Measurements from ENCODE around the gene NET1.
A peak's percentile ranks its signal among the peaks of the same experiment; 100 is the strongest.

Gene NET1

DNA sequence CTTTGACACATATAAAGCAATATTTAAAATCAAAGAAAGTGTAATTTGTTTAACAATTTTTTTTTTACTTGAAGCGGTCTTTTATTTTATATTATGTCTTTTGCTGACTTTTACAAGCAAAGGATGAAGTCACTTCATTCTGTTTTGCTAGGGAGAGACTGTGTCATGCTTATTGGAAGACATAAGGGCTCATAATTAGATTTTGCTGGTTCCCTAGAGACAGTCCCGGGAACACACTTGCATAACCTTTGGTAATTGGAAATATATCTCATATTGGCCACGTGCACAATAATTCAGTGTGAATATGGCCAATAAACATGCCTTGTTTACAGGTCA lies 448 bp upstream of the NET1 start:
- Histone ChIP-seq H3K27me3 (replicated peaks in 2 of 5; ENCODE audit: control insufficient read depth in 4 of 5, insufficient read depth in 5 of 5, low read length in 4 of 5) (no peaks in the 10 kb centered on the region), H3K27ac (ENCODE audit: insufficient read depth in 1 of 2, low read depth in 1 of 2, low read length in 2 of 2, poor library complexity in 1 of 2, severe bottlenecking in 2 of 2) (peak overlapping the region in 1 of 2 experiments; percentile 64)
- CTCF ChIA-PET = interaction anchor here (0.6 to 1.1 kb wide), 3 partner anchors 21 to 562 kb away, joined by 3 read pairs; no protein-coding TSS in a partner anchor

DNA sequence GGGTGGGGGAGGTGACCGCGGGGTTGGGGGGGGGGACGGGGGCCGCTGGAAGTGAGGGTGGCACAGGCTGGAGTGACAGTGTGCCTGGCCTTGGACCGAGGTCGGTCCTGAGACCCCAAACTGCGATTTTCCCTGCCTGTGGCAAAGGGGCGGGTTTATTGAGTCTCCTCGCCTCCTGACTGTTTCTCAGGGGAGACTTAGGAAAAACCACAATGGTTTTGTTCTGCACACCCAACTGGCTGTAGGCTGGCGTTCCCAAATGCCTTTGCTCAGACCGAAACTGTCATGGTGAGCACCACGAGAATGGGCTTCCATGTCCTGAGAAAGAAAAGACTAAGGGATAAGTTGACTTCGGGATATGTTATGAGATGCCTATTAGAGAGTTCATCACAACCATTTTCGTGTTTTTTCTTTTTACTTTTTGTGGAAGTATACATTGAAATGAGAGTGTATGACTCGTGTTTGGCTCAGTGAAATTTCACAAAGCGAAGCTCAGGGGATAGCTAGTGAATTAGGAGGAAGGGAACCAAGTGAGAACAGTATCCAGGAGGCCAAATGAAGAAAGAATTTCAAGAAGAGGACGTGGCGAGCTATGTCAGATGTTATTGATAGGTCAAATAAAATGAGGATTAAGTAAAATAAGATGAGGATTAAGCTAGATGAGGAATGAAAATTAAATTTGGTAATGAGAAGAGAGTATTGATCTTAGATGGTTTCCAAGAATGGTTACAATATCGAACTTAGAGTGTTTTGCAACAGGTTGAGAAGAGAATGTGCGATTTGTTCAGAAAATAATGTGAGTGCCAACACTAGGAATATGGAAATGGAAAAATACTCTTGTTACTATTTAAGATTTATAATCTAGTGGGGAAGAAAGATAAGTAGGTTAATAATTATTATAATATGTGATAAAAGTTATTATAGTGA lies 918 bp downstream of the NET1 start:
- Histone ChIP-seq H3K27ac (ENCODE audit: insufficient read depth in 1 of 2, low read depth in 1 of 2, low read length in 2 of 2, poor library complexity in 1 of 2, severe bottlenecking in 2 of 2) (no peak overlapping the region), H3K4me3 (ENCODE audit: control insufficient read depth in 1 of 7, extremely low read depth in 1 of 7, insufficient read depth in 4 of 7, low read depth in 2 of 7, low read length in 6 of 7) (peak overlapping the region; percentile 48 to 93 (median 79)), H3K9me3 (ENCODE audit: control extremely low read depth in 1 of 5, control insufficient read depth in 4 of 5, insufficient read depth in 2 of 5, low read depth in 1 of 5, low read length in 4 of 5) (peaks cover 0 to 4% (median 0%) of the 10 kb centered on the region in 5 experiments), H3K36me3 (ENCODE audit: control insufficient read depth in 4 of 4, insufficient read depth in 4 of 4, low read length in 3 of 4) (peaks cover 0 to 4% (median 0%) of the 10 kb centered on the region in 4 experiments), H3K4me1 (ENCODE audit: control extremely low read depth in 1 of 4, control insufficient read depth in 4 of 4, insufficient read depth in 4 of 4, low read length in 3 of 4) (peaks cover 0 to 13% (median 9%) of the 10 kb centered on the region in 4 experiments), H3K27me3 (replicated peaks in 2 of 5; ENCODE audit: control insufficient read depth in 4 of 5, insufficient read depth in 5 of 5, low read length in 4 of 5) (no peaks in the 10 kb centered on the region)
- POLR2A ChIA-PET = no interaction called here
- CTCF ChIA-PET = interaction anchor here (0.8 to 1.5 kb wide), 4 partner anchors 12 to 210 kb away, joined by 3 to 7 read pairs (median 4); no protein-coding TSS in a partner anchor
- WGBS (ENCODE audit: insufficient coverage) = 24% methylated on average over 15 of the region's 20 CpGs
- DNase-seq = peak in 2 of 3 donors; percentile 10 to 22

More for the DNA sequence above, 448 bp upstream of the NET1 start:
- H3K4me3 ChIP-seq (ENCODE audit: control insufficient read depth in 1 of 7, extremely low read depth in 1 of 7, insufficient read depth in 4 of 7, low read depth in 2 of 7, low read length in 6 of 7) = peak overlapping the region in 6 of 7 experiments; percentile 71 to 93 (median 85)
- WGBS (ENCODE audit: insufficient coverage) = 43% methylated on average over 2 of the region's 3 CpGs
- H3K36me3 ChIP-seq (ENCODE audit: control insufficient read depth in 4 of 4, insufficient read depth in 4 of 4, low read length in 3 of 4) = peaks cover 0 to 2% (median 0%) of the 10 kb centered on the region in 4 experiments
- peaks cover 0 to 13% (median 9%) of the 10 kb centered on the region in 4 experiments for H3K4me1 ChIP-seq (ENCODE audit: control extremely low read depth in 1 of 4, control insufficient read depth in 4 of 4, insufficient read depth in 4 of 4, low read length in 3 of 4)
- H3K9me3 ChIP-seq (ENCODE audit: control extremely low read depth in 1 of 5, control insufficient read depth in 4 of 5, insufficient read depth in 2 of 5, low read depth in 1 of 5, low read length in 4 of 5) = no peaks in the 10 kb centered on the region
- POLR2A ChIA-PET = interaction anchor here (0.6 kb wide), 1 partner anchor 35 kb away, joined by 4 read pairs; no protein-coding TSS in a partner anchor
- DNase-seq = peak in 1 of 3 donors; percentile 16

DNA sequence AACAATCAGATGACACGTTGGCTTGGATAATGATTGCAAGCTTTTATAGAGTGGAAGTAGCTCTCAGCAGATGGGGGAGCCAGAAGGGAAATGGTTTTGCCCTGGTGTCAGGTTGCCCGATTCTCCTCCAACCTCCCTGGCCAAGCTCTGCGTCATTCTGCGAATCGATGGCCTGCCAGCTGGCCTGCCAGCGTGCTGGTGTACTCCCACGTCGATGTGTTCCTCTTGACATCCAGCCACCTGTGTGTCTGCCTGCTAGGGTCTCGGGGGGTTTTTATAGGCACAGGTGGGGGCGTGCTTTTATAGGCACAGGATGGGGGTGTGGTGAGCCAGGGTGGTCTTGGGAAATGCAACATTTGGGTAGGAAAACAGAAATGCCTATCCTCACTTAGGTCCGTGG lies 4.6 kb downstream of the NET1 start:
- WGBS (ENCODE audit: insufficient coverage) = 94% methylated on average over 8 of the region's 11 CpGs
- Histone ChIP-seq H3K27ac (ENCODE audit: insufficient read depth in 1 of 2, low read depth in 1 of 2, low read length in 2 of 2, poor library complexity in 1 of 2, severe bottlenecking in 2 of 2) (no peak overlapping the region), H3K4me1 (ENCODE audit: control extremely low read depth in 1 of 4, control insufficient read depth in 4 of 4, insufficient read depth in 4 of 4, low read length in 3 of 4) (peaks cover 0 to 12% (median 7%) of the 10 kb centered on the region in 4 experiments), H3K36me3 (ENCODE audit: control insufficient read depth in 4 of 4, insufficient read depth in 4 of 4, low read length in 3 of 4) (peaks cover 0 to 4% (median 0%) of the 10 kb centered on the region in 4 experiments), H3K27me3 (replicated peaks in 2 of 5; ENCODE audit: control insufficient read depth in 4 of 5, insufficient read depth in 5 of 5, low read length in 4 of 5) (no peaks in the 10 kb centered on the region), H3K9me3 (ENCODE audit: control extremely low read depth in 1 of 5, control insufficient read depth in 4 of 5, insufficient read depth in 2 of 5, low read depth in 1 of 5, low read length in 4 of 5) (peaks cover 0 to 13% (median 3%) of the 10 kb centered on the region in 5 experiments), H3K4me3 (ENCODE audit: control insufficient read depth in 1 of 7, extremely low read depth in 1 of 7, insufficient read depth in 4 of 7, low read depth in 2 of 7, low read length in 6 of 7) (no peak overlapping the region)
- no peak for DNase-seq
- CTCF ChIA-PET = interaction anchor here (0.7 to 2.0 kb wide), 2 partner anchors 18 to 25 kb away, joined by 3 to 4 read pairs; no protein-coding TSS in a partner anchor
- POLR2A ChIA-PET = no interaction called here

DNA sequence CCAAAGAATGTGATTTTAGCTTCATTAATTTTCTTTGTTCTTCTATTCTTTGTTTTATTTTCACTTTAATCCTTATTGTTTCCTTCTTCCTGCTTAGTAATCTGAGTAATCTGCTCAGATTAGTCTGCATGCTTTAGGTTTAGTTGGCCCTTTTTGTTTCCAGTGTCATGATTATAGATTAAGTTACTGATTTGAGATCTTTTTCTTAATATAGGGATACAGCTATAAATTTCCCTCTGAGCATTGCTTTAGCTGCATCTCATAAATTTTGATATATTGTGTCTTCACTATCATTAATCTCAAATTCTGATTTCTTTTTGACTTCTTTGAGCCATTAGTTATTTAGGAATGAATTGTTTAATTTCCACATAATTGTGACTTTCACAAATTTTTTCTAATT lies 6.2 kb downstream of the NET1 start:
- peaks cover 0 to 4% (median 0%) of the 10 kb centered on the region in 4 experiments for H3K36me3 ChIP-seq (ENCODE audit: control insufficient read depth in 4 of 4, insufficient read depth in 4 of 4, low read length in 3 of 4)
- no peak for DNase-seq
- no peak overlapping the region for H3K27ac ChIP-seq (ENCODE audit: insufficient read depth in 1 of 2, low read depth in 1 of 2, low read length in 2 of 2, poor library complexity in 1 of 2, severe bottlenecking in 2 of 2)
- H3K4me3 ChIP-seq (ENCODE audit: control insufficient read depth in 1 of 7, extremely low read depth in 1 of 7, insufficient read depth in 4 of 7, low read depth in 2 of 7, low read length in 6 of 7) = no peak overlapping the region
- ChIA-PET POLR2A (no interaction called here), CTCF (interaction anchor here (1.3 to 2.0 kb wide), 2 partner anchors 15 to 24 kb away, joined by 3 to 4 read pairs; no protein-coding TSS in a partner anchor)
- peaks cover 0 to 13% (median 3%) of the 10 kb centered on the region in 5 experiments for H3K9me3 ChIP-seq (ENCODE audit: control extremely low read depth in 1 of 5, control insufficient read depth in 4 of 5, insufficient read depth in 2 of 5, low read depth in 1 of 5, low read length in 4 of 5)
- H3K27me3 ChIP-seq (replicated peaks in 2 of 5; ENCODE audit: control insufficient read depth in 4 of 5, insufficient read depth in 5 of 5, low read length in 4 of 5) = no peaks in the 10 kb centered on the region
- peaks cover 0 to 5% (median 2%) of the 10 kb centered on the region in 4 experiments for H3K4me1 ChIP-seq (ENCODE audit: control extremely low read depth in 1 of 4, control insufficient read depth in 4 of 4, insufficient read depth in 4 of 4, low read length in 3 of 4)

DNA sequence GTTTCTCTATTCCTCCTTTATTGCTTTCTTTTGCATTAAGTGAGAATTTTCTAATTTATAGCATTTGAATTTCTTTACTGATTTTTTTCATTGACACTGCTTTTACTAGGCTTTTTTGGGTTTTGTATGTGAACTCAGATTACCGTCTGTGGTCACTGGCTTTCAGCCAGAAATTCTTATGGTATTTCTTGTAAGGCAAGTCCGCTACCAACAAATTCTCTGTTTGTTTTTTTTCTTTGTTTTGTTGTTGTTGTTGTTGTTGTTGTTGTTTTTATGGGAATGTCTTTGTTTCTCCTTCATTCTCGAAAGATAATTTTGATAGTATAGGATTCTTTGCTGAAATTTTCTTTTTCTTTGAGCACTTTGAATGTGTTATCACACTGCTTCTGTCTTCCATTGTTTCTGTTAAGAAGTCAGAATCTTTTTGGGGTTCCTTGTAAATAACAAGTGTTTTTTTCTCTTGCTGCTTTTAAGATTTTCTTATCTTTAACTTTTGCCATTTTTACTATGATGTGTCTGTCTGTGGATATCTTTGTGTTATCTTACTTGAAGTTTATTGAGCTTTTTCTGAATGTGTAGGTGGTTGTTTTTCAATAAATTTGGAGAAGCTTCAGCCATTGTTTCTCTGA lies 7.2 kb downstream of the NET1 start:
- H3K4me3 ChIP-seq (ENCODE audit: control insufficient read depth in 1 of 7, extremely low read depth in 1 of 7, insufficient read depth in 4 of 7, low read depth in 2 of 7, low read length in 6 of 7) = no peak overlapping the region
- WGBS (ENCODE audit: insufficient coverage) = no CpG with 5 or more reads among the region's 3 CpGs
- peaks cover 0 to 7% (median 0%) of the 10 kb centered on the region in 4 experiments for H3K4me1 ChIP-seq (ENCODE audit: control extremely low read depth in 1 of 4, control insufficient read depth in 4 of 4, insufficient read depth in 4 of 4, low read length in 3 of 4)
- peaks cover 0 to 13% (median 3%) of the 10 kb centered on the region in 5 experiments for H3K9me3 ChIP-seq (ENCODE audit: control extremely low read depth in 1 of 5, control insufficient read depth in 4 of 5, insufficient read depth in 2 of 5, low read depth in 1 of 5, low read length in 4 of 5)
- peaks cover 0 to 4% (median 0%) of the 10 kb centered on the region in 4 experiments for H3K36me3 ChIP-seq (ENCODE audit: control insufficient read depth in 4 of 4, insufficient read depth in 4 of 4, low read length in 3 of 4)
- H3K27ac ChIP-seq (ENCODE audit: insufficient read depth in 1 of 2, low read depth in 1 of 2, low read length in 2 of 2, poor library complexity in 1 of 2, severe bottlenecking in 2 of 2) = no peak overlapping the region
- H3K27me3 ChIP-seq (replicated peaks in 2 of 5; ENCODE audit: control insufficient read depth in 4 of 5, insufficient read depth in 5 of 5, low read length in 4 of 5) = no peaks in the 10 kb centered on the region
- POLR2A ChIA-PET = no interaction called here
- CTCF ChIA-PET = interaction anchor here (1.5 kb wide), 1 partner anchor 13 kb away, joined by 3 read pairs; no protein-coding TSS in a partner anchor
- DNase-seq = peak; percentile 36 to 86 (median 66)

DNA sequence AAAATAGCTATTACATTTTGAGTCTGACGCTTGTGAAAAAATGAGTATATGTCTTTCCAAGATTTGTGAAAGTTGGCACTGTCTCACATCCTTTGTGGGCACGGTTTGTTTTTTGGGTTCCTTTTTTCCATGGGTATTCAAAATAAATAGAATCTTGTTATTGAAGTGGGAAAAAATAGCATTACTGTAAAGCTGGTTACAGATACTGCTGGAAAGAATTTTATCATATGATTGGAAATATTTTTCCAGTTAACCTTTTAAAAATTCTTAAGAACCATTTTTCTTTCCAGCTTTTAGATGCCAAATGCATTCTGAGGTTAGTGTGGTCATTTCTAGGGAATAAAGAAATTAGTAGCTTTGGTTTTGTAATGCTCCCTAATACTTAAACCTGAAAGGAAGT lies 11.4 kb downstream of the NET1 start:
- WGBS (ENCODE audit: insufficient coverage) = no CpG with 5 or more reads among the region's 2 CpGs
- DNase-seq = peak in 2 of 3 donors; percentile 19 to 42
- H3K36me3 ChIP-seq (ENCODE audit: control insufficient read depth in 4 of 4, insufficient read depth in 4 of 4, low read length in 3 of 4) = peaks cover 0 to 11% (median 1%) of the 10 kb centered on the region in 4 experiments
- peaks cover 0 to 6% (median 0%) of the 10 kb centered on the region in 5 experiments for H3K9me3 ChIP-seq (ENCODE audit: control extremely low read depth in 1 of 5, control insufficient read depth in 4 of 5, insufficient read depth in 2 of 5, low read depth in 1 of 5, low read length in 4 of 5)
- ChIA-PET POLR2A (no interaction called here), CTCF (interaction anchor here (1.0 to 2.0 kb wide), 6 partner anchors 9 to 115 kb away, joined by 3 to 8 read pairs (median 4); no protein-coding TSS in a partner anchor)
- peak overlapping the region in 1 of 7 experiments; percentile 2 for H3K4me3 ChIP-seq (ENCODE audit: control insufficient read depth in 1 of 7, extremely low read depth in 1 of 7, insufficient read depth in 4 of 7, low read depth in 2 of 7, low read length in 6 of 7)
- no peaks in the 10 kb centered on the region for H3K27me3 ChIP-seq (replicated peaks in 2 of 5; ENCODE audit: control insufficient read depth in 4 of 5, insufficient read depth in 5 of 5, low read length in 4 of 5)
- peaks cover 0 to 10% (median 0%) of the 10 kb centered on the region in 4 experiments for H3K4me1 ChIP-seq (ENCODE audit: control extremely low read depth in 1 of 4, control insufficient read depth in 4 of 4, insufficient read depth in 4 of 4, low read length in 3 of 4)
- no peak overlapping the region for H3K27ac ChIP-seq (ENCODE audit: insufficient read depth in 1 of 2, low read depth in 1 of 2, low read length in 2 of 2, poor library complexity in 1 of 2, severe bottlenecking in 2 of 2)
